WI38 (cell line): Measurements from ENCODE around the gene TFAP2E.

Source experiments
- H3K4me3 ChIP-seq: 2 replicates; pipeline ENCODE4 v1.5.1; 2011; ENCODE audit warnings: low read depth, mild to moderate bottlenecking, control low read depth, low read length
- TF ChIP-seq, protein P1 (sequence below): IDR thresholded peaks from 2 replicates; pipeline ENCODE4 v1.5.1; 2012; ENCODE audit warnings: low read depth, mild to moderate bottlenecking, control low read depth, low read length

Gene TFAP2E

DNA sequence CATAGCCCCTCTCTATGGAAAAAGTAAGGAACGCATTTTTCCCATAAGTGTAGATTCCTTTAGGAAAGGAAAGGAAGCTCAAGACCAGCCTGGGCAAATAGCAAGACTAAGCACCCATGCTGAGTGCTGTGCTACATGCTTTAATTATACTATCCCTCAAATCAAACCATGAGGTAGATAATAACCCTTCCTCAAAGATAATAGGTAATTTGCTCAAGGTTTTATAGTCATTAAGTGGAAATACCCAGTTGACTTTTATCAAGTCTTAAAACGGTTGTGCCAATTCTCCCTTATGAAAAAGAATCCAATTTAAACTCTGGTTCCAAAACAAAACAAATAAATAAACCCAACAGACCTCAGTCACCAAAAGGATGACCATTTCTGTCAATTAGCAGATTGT lies 19.3 kb upstream of the TFAP2E start:
- TF ChIP-seq, protein P1, sequence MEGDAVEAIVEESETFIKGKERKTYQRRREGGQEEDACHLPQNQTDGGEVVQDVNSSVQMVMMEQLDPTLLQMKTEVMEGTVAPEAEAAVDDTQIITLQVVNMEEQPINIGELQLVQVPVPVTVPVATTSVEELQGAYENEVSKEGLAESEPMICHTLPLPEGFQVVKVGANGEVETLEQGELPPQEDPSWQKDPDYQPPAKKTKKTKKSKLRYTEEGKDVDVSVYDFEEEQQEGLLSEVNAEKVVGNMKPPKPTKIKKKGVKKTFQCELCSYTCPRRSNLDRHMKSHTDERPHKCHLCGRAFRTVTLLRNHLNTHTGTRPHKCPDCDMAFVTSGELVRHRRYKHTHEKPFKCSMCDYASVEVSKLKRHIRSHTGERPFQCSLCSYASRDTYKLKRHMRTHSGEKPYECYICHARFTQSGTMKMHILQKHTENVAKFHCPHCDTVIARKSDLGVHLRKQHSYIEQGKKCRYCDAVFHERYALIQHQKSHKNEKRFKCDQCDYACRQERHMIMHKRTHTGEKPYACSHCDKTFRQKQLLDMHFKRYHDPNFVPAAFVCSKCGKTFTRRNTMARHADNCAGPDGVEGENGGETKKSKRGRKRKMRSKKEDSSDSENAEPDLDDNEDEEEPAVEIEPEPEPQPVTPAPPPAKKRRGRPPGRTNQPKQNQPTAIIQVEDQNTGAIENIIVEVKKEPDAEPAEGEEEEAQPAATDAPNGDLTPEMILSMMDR, result no peak

DNA sequence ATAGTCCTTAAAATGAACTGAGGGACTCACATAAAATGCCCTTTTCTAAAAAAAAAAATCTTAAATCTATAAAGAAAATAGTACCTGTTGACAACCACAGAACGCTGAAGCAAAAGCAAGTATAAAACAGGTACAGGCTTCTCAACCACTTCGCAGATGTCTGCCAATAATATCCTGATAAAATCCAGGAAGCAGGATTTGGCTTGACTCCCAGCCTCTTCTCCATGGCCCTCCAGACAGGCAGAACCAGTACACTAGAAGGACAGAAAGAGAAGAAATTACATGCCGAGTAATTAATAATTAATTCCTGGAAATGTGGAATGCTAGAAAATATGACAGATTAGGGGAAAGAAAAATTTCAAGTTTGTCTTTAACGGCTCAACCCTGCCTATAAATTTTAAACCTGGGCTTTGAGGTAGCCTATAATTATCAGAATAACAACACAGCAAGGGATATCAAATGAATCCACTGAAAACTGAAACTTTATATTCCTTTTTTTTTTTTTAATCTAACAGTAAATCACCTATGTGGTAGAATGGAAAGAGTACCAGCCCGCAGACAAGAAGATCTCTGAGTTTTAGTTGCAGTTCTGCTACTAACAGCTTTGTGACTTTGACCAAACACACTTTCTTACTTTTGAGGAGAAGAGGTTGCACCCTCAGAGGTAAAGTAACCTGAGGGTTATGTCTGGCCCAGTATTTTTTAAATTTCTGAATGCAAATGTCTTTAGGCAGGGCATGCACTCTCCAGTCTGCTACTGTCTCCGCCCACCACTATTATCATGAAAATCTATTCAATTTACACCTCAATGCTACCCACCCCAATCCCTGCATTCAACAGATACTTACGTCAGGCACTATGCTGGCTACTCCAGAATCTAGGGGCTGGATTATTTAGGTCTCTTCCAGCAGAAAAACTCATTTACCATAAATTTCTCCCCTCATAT lies 18.6 kb upstream of the TFAP2E start:
- TF ChIP-seq, protein P1, result no peak
- H3K4me3 ChIP-seq, result no peak overlapping the region

More for the DNA sequence above, 19.3 kb upstream of the TFAP2E start:
- H3K4me3 ChIP-seq, result no peak overlapping the region

DNA sequence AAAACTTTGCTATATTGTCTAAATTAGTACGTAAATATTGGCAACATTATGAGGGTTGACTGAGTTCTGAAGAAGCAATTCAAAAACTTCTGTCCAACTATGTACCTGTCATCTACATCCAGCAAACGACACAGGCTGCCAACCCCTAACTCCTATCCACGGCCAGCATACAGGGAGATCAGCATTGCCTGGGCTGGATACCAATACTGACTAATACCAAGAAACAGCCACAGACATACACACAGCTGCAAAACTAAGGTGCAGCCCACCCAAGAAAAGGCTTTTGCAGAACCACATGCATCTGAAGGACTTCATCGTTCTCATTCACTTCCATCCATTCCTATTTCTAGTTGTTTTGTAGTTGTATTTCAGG lies 17.9 kb upstream of the TFAP2E start:
- H3K4me3 ChIP-seq, result peak overlapping the region; percentile 93; the same call in 1 of the 2 replicates
- TF ChIP-seq, protein P1, result no peak

DNA sequence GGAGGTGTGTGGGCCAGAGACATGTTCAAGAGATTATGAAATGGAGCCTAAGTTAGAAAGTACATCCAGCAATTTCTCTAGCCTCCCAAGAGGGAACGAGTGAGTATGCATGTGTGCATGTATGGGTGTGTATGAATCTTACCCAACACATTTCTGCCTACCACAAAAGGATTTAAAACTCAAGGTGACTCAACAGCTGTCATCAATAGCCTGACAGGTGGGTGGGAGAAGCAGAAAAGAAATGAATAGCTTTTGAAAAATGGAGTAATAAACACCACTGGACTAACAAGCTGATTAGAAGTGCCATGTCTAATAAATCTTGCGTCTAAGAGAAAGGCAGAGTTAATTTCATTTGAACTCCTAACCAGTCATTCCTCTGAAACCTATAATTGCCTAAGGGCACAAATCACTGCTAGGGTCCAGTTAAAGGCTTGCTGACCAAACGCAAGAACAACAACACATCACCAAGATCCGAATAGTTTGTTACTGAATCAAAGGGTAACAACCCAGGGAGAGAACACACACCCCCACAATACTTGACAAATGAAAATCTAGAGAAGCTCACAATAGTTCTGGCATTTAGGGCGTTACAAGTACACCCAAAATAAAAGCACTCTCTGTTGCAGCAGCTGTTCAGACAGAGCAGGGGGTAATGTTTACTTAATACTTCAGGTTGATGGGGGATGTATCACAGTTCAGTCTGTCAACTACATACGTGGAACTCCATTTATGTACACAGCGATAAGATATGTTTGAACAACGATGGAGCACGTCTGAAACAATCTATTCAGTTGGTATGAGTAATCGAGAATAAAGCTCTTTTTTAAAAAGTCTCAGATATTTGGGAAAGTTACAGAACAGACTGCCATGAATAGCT lies 17.3 kb upstream of the TFAP2E start:
- H3K4me3 ChIP-seq, result peak overlapping the region; percentile 93
- TF ChIP-seq, protein P1, result no peak

DNA sequence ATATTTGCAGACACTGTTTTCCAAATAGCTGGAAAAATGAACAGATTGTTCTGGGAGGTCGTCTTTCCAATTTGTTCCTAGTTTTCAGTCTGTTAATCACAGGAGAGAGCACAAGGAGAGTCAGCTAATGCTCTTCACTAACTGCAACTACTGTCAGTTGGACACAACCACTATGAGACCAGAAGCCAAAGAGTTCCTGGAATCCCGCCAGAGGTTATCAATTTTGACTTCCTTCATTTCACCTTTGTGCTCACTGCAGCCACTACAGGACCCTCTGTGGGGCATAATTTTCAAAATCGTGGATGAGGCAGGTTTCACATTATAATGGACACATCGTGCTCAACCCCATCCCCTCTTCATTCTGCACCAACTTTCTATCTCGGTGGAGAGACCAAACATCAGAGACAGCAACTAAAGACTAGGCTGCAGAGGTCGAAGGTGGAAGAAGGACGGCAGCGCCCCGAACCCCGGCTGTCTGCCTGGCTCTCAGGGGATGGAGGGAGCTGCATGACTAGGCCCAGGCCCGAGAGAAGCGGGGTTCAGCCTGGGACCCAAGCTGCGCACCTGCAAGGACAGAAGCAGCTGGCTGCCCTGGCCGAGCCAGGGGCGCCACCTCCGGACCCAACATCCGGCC lies 16.5 kb upstream of the TFAP2E start:
- TF ChIP-seq, protein P1, result no peak
- peak overlapping the region; percentile 93 for H3K4me3 ChIP-seq

GRCh38 chr1:35557118-35557610 lies 15.9 kb upstream of the TFAP2E start, which contains the start of gene KIAA0319L:
KIAA0319L (minus strand) TSS chr1:35557403; CDS start chr1:35554491, 2,912 bp downstream.
- TF ChIP-seq, protein P1, result no peak
- H3K4me3 ChIP-seq, result peak within 1 kb of the TSS; percentile 93
